HG02840 (cell line): ENCODE results near the gene HIKESHI.

Experiments used
- ATAC-seq: cut with Tn5 transposase; IDR thresholded peaks from one replicate; pipeline ENCODE4 v1.9.1; 2021; ENCODE audit warnings: mild to moderate bottlenecking, moderate library complexity, moderate number of reproducible peaks; ENCODE audit not compliant: unreplicated experiment, low FRiP score

The HIKESHI gene

DNA sequence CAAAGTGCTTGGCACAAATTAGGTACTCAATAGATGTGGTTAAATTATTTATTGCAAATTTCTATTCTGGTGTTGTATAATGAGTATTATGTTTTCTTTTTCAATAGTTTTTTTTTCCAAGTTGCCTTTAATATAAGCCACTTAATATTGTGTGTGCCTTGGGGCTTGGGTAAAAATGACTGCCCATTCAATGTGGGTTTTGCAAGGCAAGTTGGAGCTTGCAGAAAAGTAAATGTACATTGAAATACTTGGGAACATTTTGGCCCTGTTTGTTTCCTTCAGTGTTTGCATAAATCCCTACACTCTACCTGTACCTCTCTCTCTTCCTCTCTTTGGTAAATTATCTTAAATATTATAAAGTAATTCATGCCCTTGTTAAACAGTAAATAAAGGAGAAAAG, 70.5 kb downstream of the HIKESHI start:
- no peak for ATAC-seq

GRCh38 chr11:86374069-86374468, 72.0 kb downstream of the HIKESHI start:
- no peak for ATAC-seq

DNA sequence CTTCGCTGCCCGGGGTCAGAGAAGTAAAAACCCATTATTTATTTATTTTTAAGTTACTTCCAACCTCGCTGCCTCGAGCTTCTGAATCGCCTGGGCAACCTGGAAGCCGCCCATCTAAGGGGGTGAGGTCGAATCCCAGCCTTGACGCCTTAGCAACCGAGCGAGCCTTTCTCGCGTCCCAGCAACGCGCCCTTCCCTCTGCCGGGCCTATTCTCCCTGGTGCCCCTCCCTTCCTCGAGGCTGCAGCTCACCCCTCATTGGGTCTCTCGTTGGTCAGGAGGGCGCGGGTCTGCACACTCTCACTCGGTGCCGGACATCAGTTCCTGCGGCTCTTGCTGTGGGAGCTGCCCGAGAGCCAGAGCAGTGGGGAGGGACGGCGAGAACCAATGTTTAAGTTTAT, 72.5 kb downstream of the HIKESHI start, which contains the start of gene CCDC81:
Gene CCDC81, plus strand, starts transcription at position 302 of the 400 bp plus-strand sequence. CDS start 277 bp downstream, outside the sequence.
- ATAC-seq, result no peak

DNA sequence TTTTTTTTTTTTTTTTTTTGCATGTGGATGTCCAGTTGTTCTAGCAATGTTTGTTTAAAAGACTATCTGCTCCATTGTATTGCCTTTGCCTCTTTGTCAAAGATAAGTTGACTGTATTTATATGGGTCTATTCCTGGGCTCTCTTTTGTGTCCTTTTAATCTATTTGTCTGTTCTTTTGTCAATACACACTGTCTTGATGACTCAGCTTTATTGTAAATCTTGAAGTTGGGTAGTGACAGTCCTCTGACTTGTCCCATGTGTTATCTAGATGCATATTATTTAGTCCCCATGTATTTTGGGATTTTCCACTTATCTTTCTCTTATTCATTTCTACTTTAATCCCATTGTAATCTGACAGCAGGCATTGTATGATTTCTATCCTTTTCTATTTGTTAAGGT, 75.9 kb downstream of the HIKESHI start:
- ATAC-seq, result no peak

GRCh38 chr11:86380295-86381059, 78.4 kb downstream of the HIKESHI start:
- no peak for ATAC-seq

DNA sequence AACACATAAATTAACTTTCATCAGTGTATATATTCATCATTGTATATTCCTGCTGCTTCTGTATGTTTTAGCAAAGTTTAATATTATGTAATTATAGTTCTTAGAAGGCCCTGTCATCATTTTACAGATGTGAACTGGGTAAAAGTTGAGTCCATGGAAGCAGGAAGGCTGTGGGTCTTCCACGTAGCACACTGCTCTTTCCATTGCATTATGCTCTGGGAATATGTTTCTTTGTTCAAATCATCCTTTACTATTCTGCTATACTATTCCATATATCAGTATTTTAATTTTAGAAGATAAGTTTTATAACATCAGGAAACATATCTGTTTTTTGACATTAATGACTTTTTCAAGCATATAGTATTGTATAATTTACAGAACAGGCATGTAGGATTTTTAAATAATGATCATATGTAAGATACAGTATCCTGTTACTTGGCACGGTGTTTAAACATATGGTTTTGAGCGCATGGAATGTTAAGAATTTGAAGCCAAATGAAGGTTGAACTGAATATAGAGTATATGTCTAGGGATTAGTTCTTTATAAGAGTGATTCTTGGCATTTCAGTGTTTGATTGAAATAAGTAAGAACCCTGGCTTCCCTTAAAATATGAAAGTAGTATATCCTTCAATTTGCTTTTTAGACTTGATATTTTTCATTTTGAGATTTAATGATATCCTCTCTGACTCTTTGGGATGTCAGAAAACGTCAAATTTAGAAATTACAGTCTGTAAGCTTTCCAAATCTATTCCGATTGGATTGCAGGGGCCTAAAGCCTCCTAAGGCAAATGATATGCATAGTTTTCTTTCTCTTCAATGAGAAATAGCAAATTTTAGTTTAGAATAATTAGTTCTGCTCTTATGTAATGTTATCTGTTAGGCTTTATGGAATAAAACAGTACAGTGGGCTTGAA, 81.3 kb downstream of the HIKESHI start:
- no peak for ATAC-seq

GRCh38 chr11:86386283-86386682, 84.2 kb downstream of the HIKESHI start:
- no peak for ATAC-seq

- no peak for ATAC-seq
These were observed 84.7 kb downstream of the HIKESHI start for GRCh38 chr11:86386746-86387145.

DNA sequence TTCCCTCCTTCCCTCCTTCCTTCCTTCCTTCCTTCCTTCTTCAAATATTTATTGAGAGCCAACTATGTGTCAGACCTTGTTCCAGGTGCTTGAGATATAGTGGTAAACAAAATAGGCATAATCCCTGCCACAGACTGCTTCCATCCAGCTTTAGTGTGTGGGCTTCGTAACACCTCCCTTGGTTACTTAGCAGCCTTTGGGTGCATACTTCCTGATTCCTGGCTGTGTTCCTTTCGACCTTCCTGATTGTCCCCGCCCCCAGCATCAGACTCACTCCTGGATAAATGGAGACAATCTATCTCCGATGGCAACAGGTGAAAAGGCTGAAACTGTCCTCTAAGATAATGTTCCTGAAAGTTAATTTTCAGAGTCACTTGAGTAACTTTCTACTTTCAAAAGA, 86.2 kb downstream of the HIKESHI start:
- ATAC-seq, result no peak

DNA sequence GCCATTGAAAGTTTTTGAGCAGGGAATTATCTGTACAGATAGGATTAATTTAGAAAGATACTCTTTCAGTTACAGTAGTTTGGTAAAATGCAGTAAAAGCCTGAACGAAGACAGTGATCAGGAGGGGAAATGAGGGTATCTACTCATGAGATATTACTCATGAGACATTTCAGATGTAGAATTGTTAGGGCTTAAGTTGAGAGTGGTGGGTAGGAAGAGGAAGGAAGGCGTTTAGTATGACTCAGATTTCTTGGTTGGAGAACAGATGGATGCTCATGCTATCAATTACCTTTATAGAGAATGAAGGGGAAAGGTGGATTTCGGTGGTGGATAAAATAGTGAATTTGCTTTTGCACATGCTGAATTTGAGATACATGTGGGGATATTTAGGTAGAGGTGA, 88.4 kb downstream of the HIKESHI start:
- ATAC-seq, result no peak

DNA sequence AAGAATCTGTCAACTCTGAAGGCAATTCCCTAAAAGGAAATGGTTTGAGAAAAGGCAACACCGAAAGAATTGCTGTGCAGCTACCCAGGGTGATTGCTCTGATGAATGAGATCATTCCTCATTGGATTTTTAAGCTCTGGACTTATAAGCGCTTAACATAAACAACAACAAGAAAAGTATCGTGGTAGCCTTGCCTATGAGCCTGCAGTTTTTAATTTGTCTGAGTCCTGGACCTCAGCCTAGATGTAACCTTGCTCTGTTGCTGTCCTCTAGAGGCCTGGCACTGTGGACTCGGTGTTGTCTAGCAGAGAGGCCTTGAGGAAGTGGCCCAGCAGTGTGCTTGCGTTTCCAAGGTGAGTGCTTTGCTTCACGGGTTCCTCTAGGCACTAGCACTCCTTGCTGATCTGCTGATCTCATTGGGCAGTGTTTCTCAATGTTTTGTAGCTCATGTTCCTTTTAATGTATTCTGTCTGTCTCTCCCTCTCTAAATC, 93.1 kb downstream of the HIKESHI start:
- no peak for ATAC-seq
